CD4-positive, alpha-beta T cell treated with Interleukin-17A for 4 hours (primary cell): ENCODE data around the gene MYOD1.

Source experiments
- DNase-seq: peaks from one replicate; pipeline ENCODE4 v3.0.0-alpha.2; 2020; ENCODE audit warnings: mixed read lengths

The MYOD1 gene

GRCh38 chr11:17735818-17736578 is 16.6 kb downstream of the MYOD1 start:
- DNase-seq, result no peak

- DNase-seq, result no peak
These were observed 17.2 kb downstream of the MYOD1 start for GRCh38 chr11:17736579-17736893.

GRCh38 chr11:17736930-17737817 is 17.8 kb downstream of the MYOD1 start:
- DNase-seq, result no peak

GRCh38 chr11:17738151-17738973 is 19.0 kb downstream of the MYOD1 start:
- DNase-seq, result no peak

GRCh38 chr11:17739945-17740338 is 20.6 kb downstream of the MYOD1 start:
- no peak for DNase-seq

- no peak for DNase-seq
These were observed 21.4 kb downstream of the MYOD1 start for GRCh38 chr11:17740649-17741235.

GRCh38 chr11:17741487-17741886 is 22.1 kb downstream of the MYOD1 start:
- no peak for DNase-seq

GRCh38 chr11:17742019-17742418 is 22.6 kb downstream of the MYOD1 start:
- no peak for DNase-seq

- no peak for DNase-seq
These were observed 23.8 kb downstream of the MYOD1 start for GRCh38 chr11:17743026-17743807.

GRCh38 chr11:17743808-17744119 is 24.4 kb downstream of the MYOD1 start:
- no peak for DNase-seq

GRCh38 chr11:17744151-17744940 is 25.0 kb downstream of the MYOD1 start:
- no peak for DNase-seq

GRCh38 chr11:17745023-17745772 is 25.8 kb downstream of the MYOD1 start:
- no peak for DNase-seq

- no peak for DNase-seq
These were observed 26.7 kb downstream of the MYOD1 start for GRCh38 chr11:17746096-17746495.

GRCh38 chr11:17747131-17747955 is 28.0 kb downstream of the MYOD1 start:
- DNase-seq, result no peak

GRCh38 chr11:17748044-17748443 is 28.7 kb downstream of the MYOD1 start:
- DNase-seq, result no peak

GRCh38 chr11:17748761-17749721 is 29.7 kb downstream of the MYOD1 start:
- no peak for DNase-seq

GRCh38 chr11:17750013-17750800 is 30.8 kb downstream of the MYOD1 start:
- no peak for DNase-seq

GRCh38 chr11:17750801-17751165 is 31.4 kb downstream of the MYOD1 start:
- DNase-seq, result no peak
